B cell (primary cell): ENCODE measurements around the gene SF3B5. TPM values are rescaled to one million over a fixed set of nuclear protein-coding genes. Genes with fewer than 3 reads are reported as not detected.

Experiments used
- ATAC-seq: fragments of 200-7000 bp; cut with Tn5 transposase; one replicate; pipeline ENCODE4 v1.10.0; 2021; ENCODE audit warnings: low read depth, mild to moderate bottlenecking, moderate number of reproducible peaks, moderate library complexity
- CTCF ChIA-PET: fragments of 350-600 bp; sonication (Branson Sonifier 250); formaldehyde crosslinking; loops from one replicate; lab custom pipeline; 2021; ENCODE audit warnings: antibody characterized with exemption, inconsistent platforms; lab: Charles Lee
- POLR2A ChIA-PET: fragments of 350-600 bp; sonication (Branson Sonifier 250); formaldehyde crosslinking; loops from one replicate; lab custom pipeline; 2021; ENCODE audit warnings: antibody characterized with exemption; lab: Charles Lee
- DNase-seq: peaks from one replicate; pipeline ENCODE4 v3.0.0; 2013
- H2AFZ ChIP-seq: 2 replicates; pipeline ENCODE4 v1.6.1; 2012; ENCODE audit warnings: mild to moderate bottlenecking, low read depth, low read length; ENCODE audit not compliant: insufficient read depth, poor library complexity, severe bottlenecking
- H3K27ac ChIP-seq, 2 donors: 1 replicate in 1 of 2; 2 replicates in 1 of 2; pipeline ENCODE4 v1.5.1; 2012 to 2013; ENCODE audit warnings: low read length in 2 of 2, mild to moderate bottlenecking in 2 of 2, moderate library complexity in 1 of 2
- H3K27me3 ChIP-seq, 4 experiments: fragments of 200-600 bp in 1 of 4; sonication (generic) in 1 of 4; replicated peaks in 1 of 4; 1 replicate in 2 of 4; 2 replicates in 2 of 4; pipeline versions ENCODE4 v1.6.1 to v1.7.0; 2013 to 2016; ENCODE audit warnings: low read length in 3 of 4, mild to moderate bottlenecking in 2 of 4, mixed read lengths in 1 of 4, moderate library complexity in 1 of 4; ENCODE audit not compliant: insufficient read depth in 4 of 4, control insufficient read depth in 3 of 4; ENCODE audit errors: control extremely low read depth in 1 of 4
- H3K36me3 ChIP-seq, 2 experiments: replicated peaks in 1 of 2; 1 replicate in 1 of 2; 2 replicates in 1 of 2; pipeline versions ENCODE4 v1.6.1 to v1.7.1; 2013; ENCODE audit warnings: low read length in 1 of 2; ENCODE audit not compliant: insufficient read depth in 2 of 2, control insufficient read depth in 1 of 2; ENCODE audit errors: control extremely low read depth in 1 of 2, extremely low read depth in 1 of 2
- H3K4me1 ChIP-seq, 2 donors: fragments of 200-600 bp in 1 of 2; sonication (generic) in 1 of 2; 1 replicate in 1 of 2; 2 replicates in 1 of 2; pipeline versions ENCODE4 v1.5.1 to v1.6.1; 2013 to 2017; ENCODE audit warnings: low read length in 2 of 2; ENCODE audit not compliant: control insufficient read depth in 2 of 2, insufficient read depth in 2 of 2
- H3K4me2 ChIP-seq: replicated peaks from 2 replicates; pipeline ENCODE3; 2012; ENCODE audit warnings: mild to moderate bottlenecking, low read depth, low read length; ENCODE audit not compliant: poor library complexity, severe bottlenecking
- H3K4me3 ChIP-seq, 5 experiments: fragments of 200-600 bp in 1 of 5; sonication (generic) in 1 of 5; 1 replicate in 3 of 5; 2 replicates in 2 of 5; pipeline versions ENCODE4 v1.5.1 to v1.7.0; 2011 to 2016; ENCODE audit warnings: low read length in 4 of 5, mild to moderate bottlenecking in 4 of 5, low read depth in 2 of 5, control low read depth in 1 of 5, moderate library complexity in 1 of 5; ENCODE audit not compliant: insufficient read depth in 1 of 5; ENCODE audit errors: control extremely low read depth in 1 of 5, extremely low read depth in 1 of 5
- H3K79me2 ChIP-seq: fragments of 200-600 bp; sonication (generic); one replicate; pipeline ENCODE4 v1.6.0; 2016; ENCODE audit warnings: low read length; ENCODE audit not compliant: control insufficient read depth, insufficient read depth
- H3K9ac ChIP-seq: fragments of 200-600 bp; sonication (generic); 2 replicates; pipeline ENCODE4 v1.6.1; 2017; ENCODE audit warnings: mild to moderate bottlenecking, low read length, moderate library complexity
- H3K9me3 ChIP-seq, 3 donors: one replicate each; pipeline versions ENCODE4 v1.6.1 to v1.7.1; 2013; ENCODE audit warnings: low read length in 2 of 3; ENCODE audit not compliant: control insufficient read depth in 2 of 3, insufficient read depth in 1 of 3; ENCODE audit errors: control extremely low read depth in 1 of 3
- H4K20me1 ChIP-seq: 2 replicates; pipeline ENCODE4 v1.6.0; 2012; ENCODE audit warnings: mild to moderate bottlenecking, low read length; ENCODE audit not compliant: insufficient read depth, control insufficient read depth, poor library complexity, severe bottlenecking
- H3K27ac Mint-ChIP-seq: one replicate; pipeline ENCODE4 v1.8.0; 2021; ENCODE audit warnings: mixed read lengths
- H3K27me3 Mint-ChIP-seq: one replicate; pipeline ENCODE4 v1.8.0; 2021; ENCODE audit warnings: mixed read lengths
- H3K4me1 Mint-ChIP-seq: one replicate; pipeline ENCODE4 v1.8.0; 2021; ENCODE audit warnings: mixed read lengths
- H3K4me3 Mint-ChIP-seq: one replicate; pipeline ENCODE4 v1.8.0; 2021; ENCODE audit warnings: mixed read lengths
- H3K9me3 Mint-ChIP-seq: one replicate; pipeline ENCODE4 v1.8.0; 2022; ENCODE audit warnings: mixed read lengths; ENCODE audit not compliant: insufficient read depth
- CTCF ChIP-seq: fragments of 200-600 bp; IDR thresholded peaks from one replicate; pipeline ENCODE4 v1.8.0; 2022; ENCODE audit warnings: antibody characterized with exemption, mild to moderate bottlenecking
- EZH2 ChIP-seq: IDR thresholded peaks from 2 replicates; pipeline ENCODE4 v1.6.1; 2012; ENCODE audit warnings: borderline replicate concordance, low read depth, mild to moderate bottlenecking, moderate library complexity, low read length; ENCODE audit not compliant: insufficient read depth, poor library complexity, severe bottlenecking
- WGBS: methylation state at CpG from one replicate; pipeline ENCODE4 v1.1.5; 2013; ENCODE audit warnings: missing lambda C conversion rate; ENCODE audit not compliant: insufficient coverage; 5-methylcytosine and 5-hydroxymethylcytosine counted together
- intact Hi-C: fragments of 100-400 bp; cut with micrococcal nuclease; formaldehyde crosslinking; loops from one replicate; pipeline ENCODE4 v1.10.0; 2022
- polyA plus RNA-seq: library from polyadenylated mRNA; depleted of rRNA; stranded (reverse); fragments of >200 nt; gene quantifications from 2 replicates; pipeline ENCODE4 v1.2.3, GENCODE V29; 2012
- total RNA-seq, 2 donors: library from RNA; stranded (reverse); fragments of 120-200 nt in 1 of 2; gene quantifications; 1 replicate in 1 of 2; 2 replicates in 1 of 2; pipeline versions ENCODE4 v1.2.3 to v1.2.4, GENCODE V29; 2013 to 2022

Gene SF3B5
- total and polyA plus RNA-seq, 2 donors (not counting 1 experiment from before 2014, with no cell fraction given), result 111 to 360 TPM

GRCh38 chr6:144075187-144075586 is 20.2 kb downstream of the SF3B5 start:
- DNase-seq (no peak), ATAC-seq (no peak)
- no peaks in the 10 kb centered on the region for H3K36me3 ChIP-seq
- H3K27me3 ChIP-seq, result no peaks in the 10 kb centered on the region
- ChIA-PET CTCF (no interaction called here), POLR2A (no interaction called here)
- no peaks in the 10 kb centered on the region for H3K79me2 ChIP-seq
- no peaks in the 10 kb centered on the region for H3K9me3 Mint-ChIP-seq
- no peak overlapping the region for H3K4me2 ChIP-seq
- H3K4me1 ChIP-seq, result no peaks in the 10 kb centered on the region
- no peaks in the 10 kb centered on the region for H4K20me1 ChIP-seq
- WGBS, result 67% methylated on average over 3 of the region's 3 CpGs
- H3K4me3 Mint-ChIP-seq, result no peak overlapping the region
- no peak overlapping the region for H3K9ac ChIP-seq
- H3K27ac Mint-ChIP-seq, result no peak overlapping the region
- H3K9me3 ChIP-seq, result no peaks in the 10 kb centered on the region
- H3K27ac ChIP-seq, result no peak overlapping the region
- intact Hi-C loops, result no loop called here
- no peaks in the 10 kb centered on the region for H3K27me3 Mint-ChIP-seq
- no peaks in the 10 kb centered on the region for H3K4me1 Mint-ChIP-seq
- TF ChIP-seq CTCF, result no peak
- no peak for TF ChIP-seq EZH2
- no peak overlapping the region for H3K4me3 ChIP-seq
- H2AFZ ChIP-seq, result no peak overlapping the region

- 50% methylated on average over 2 of the region's 3 CpGs for WGBS
- POLR2A ChIA-PET, result no interaction called here
- intact Hi-C loops, result no loop called here
- Histone ChIP-seq H3K27ac (no peak overlapping the region), H2AFZ (no peak overlapping the region), H3K4me3 (no peak overlapping the region), H3K9ac (no peak overlapping the region), H3K36me3 (no peaks in the 10 kb centered on the region), H3K9me3 (no peaks in the 10 kb centered on the region), H3K4me2 (no peak overlapping the region), H3K79me2 (no peaks in the 10 kb centered on the region), H3K4me1 (no peaks in the 10 kb centered on the region), H4K20me1 (no peaks in the 10 kb centered on the region), H3K27me3 (no peaks in the 10 kb centered on the region)
- no peak for TF ChIP-seq CTCF
- Mint-ChIP-seq H3K27me3 (no peaks in the 10 kb centered on the region), H3K4me3 (no peak overlapping the region), H3K9me3 (no peaks in the 10 kb centered on the region), H3K4me1 (no peaks in the 10 kb centered on the region), H3K27ac (no peak overlapping the region)
- DNase-seq (no peak), ATAC-seq (no peak)
- CTCF ChIA-PET, result no interaction called here
Measured at GRCh38 chr6:144073024-144073423, 22.3 kb downstream of the SF3B5 start.
